Right lobe of liver (tissue), 6 donors: ENCODE measurements around the gene MARCOL. TPM values are rescaled to one million over a fixed set of nuclear protein-coding genes. Genes with fewer than 3 reads are reported as not detected.
"Not testable (repeated sequence)": the region's sequence is repeated elsewhere in the genome, so short reads cannot be mapped to it uniquely, and the experiment has no call there.

ENCODE experiments used
- ATAC-seq, 4 donors: fragments of 200-7000 bp; cut with Tn5 transposase; one replicate each; pipeline ENCODE4 v1.9.1; 2020; ENCODE audit warnings: mild to moderate bottlenecking in 4 of 4, moderate library complexity in 4 of 4
- DNase-seq, 3 donors: peaks; one replicate each; pipeline ENCODE4 v3.0.0-alpha.2; 2020
- H3K27ac ChIP-seq, 3 donors: fragments of 200-600 bp; one replicate each; pipeline ENCODE4 v1.8.0; 2022
- H3K27me3 ChIP-seq, 2 donors: fragments of 200-600 bp; one replicate each; pipeline ENCODE4 v1.8.0; 2022
- H3K36me3 ChIP-seq, 4 donors: fragments of 200-600 bp; sonication (generic) in 1 of 4; one replicate each; pipeline versions ENCODE4 v1.5.1 to v1.8.0; 2017 to 2022; ENCODE audit warnings: control low read depth in 1 of 4
- H3K4me1 ChIP-seq, 4 donors: fragments of 200-600 bp; sonication (generic) in 1 of 4; one replicate each; pipeline versions ENCODE4 v1.5.1 to v1.8.0; 2017 to 2022; ENCODE audit warnings: control low read depth in 1 of 4
- H3K4me3 ChIP-seq, 3 donors: fragments of 200-600 bp; one replicate each; pipeline ENCODE4 v1.8.0; 2022
- H3K9me3 ChIP-seq, 4 donors: fragments of 200-600 bp; sonication (generic) in 1 of 4; one replicate each; pipeline versions ENCODE4 v1.5.1 to v1.8.0; 2017 to 2022; ENCODE audit warnings: control low read depth in 1 of 4
- POLR2A ChIP-seq: fragments of 450-650 bp; IDR thresholded peaks from one replicate; pipeline ENCODE4 v1.6.1; 2017; ENCODE audit warnings: antibody characterized with exemption, mild to moderate bottlenecking
- WGBS: methylation state at CpG from one replicate; pipeline ENCODE4 v1.1.6; 2018; ENCODE audit warnings: low coverage, low lambda C conversion rate; ENCODE audit not compliant: insufficient coverage; ENCODE audit errors: missing lambda C conversion rate; 5-methylcytosine and 5-hydroxymethylcytosine counted together
- intact Hi-C, 2 donors: fragments of 100-400 bp; cut with DNase I; formaldehyde crosslinking; loops; one replicate each; pipeline versions ENCODE4 v1.11.2 to v1.14.1; 2022
- total RNA-seq, 6 experiments: library from RNA; depleted of rRNA in 2 of 6; stranded (reverse); fragments of >200 nt in 2 of 6; fragmentation: NEBNext Ultra II Directional in 3 of 6; extraction: Animal tissue kit (Norgen Biotek cat#: 25700) in 3 of 6; gene quantifications; one replicate each; pipeline versions ENCODE4 v1.1.0 to v1.2.4, GENCODE V29; 2016 to 2023
- TF ChIP-seq, protein P1 (sequence below), 4 donors: fragments of 200-600 bp in 3 of 4; fragments of 450-650 bp in 1 of 4; IDR thresholded peaks; one replicate each; pipeline versions ENCODE4 v1.5.1 to v1.8.0; 2016 to 2022; ENCODE audit warnings: antibody characterized with exemption in 4 of 4, mild to moderate bottlenecking in 2 of 4
- donor health status: DM: no; HTN: yes; CAD: no.
- donor health status: DM: no; HTN: no; CAD: no.
- donor health status: DM: no; HTN: no; CAD: no.
- donor health status: DM: no; HTN: yes; CAD: no.
- donor health status: DM: no; HTN: yes; CAD: no.

The MARCOL gene
- total RNA-seq, 6 experiments from 2014 or later = not detected

DNA sequence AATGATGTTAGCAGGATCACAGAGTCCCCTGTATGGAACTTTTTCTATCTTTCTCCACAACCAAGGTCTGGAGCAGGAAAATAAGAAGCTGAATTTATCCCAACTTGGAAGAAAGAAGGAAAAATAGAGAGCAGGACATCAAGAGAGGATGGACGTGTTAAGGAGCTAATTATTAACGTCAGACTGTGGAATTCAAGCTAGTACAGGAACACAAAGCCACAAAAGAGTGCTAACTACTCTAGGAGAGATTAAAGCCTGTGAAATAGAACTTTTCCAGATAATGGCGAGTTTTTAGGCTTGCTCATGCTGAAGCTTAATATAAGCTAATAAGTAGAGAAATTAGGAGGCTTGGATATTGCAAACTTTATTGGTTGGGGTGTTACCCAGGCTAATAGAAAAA lies 29.6 kb downstream of the MARCOL start:
- TF ChIP-seq POLR2A = no peak
- TF ChIP-seq, protein P1, sequence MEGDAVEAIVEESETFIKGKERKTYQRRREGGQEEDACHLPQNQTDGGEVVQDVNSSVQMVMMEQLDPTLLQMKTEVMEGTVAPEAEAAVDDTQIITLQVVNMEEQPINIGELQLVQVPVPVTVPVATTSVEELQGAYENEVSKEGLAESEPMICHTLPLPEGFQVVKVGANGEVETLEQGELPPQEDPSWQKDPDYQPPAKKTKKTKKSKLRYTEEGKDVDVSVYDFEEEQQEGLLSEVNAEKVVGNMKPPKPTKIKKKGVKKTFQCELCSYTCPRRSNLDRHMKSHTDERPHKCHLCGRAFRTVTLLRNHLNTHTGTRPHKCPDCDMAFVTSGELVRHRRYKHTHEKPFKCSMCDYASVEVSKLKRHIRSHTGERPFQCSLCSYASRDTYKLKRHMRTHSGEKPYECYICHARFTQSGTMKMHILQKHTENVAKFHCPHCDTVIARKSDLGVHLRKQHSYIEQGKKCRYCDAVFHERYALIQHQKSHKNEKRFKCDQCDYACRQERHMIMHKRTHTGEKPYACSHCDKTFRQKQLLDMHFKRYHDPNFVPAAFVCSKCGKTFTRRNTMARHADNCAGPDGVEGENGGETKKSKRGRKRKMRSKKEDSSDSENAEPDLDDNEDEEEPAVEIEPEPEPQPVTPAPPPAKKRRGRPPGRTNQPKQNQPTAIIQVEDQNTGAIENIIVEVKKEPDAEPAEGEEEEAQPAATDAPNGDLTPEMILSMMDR (IDR thresholded peaks at IDR 0.05) = no peak
- no peaks in the 10 kb centered on the region for H3K9me3 ChIP-seq
- no peak overlapping the region for H3K27ac ChIP-seq
- intact Hi-C loops = no loop called here
- DNase-seq = no peak
- H3K36me3 ChIP-seq = no peaks in the 10 kb centered on the region
- no peak overlapping the region for H3K4me3 ChIP-seq
- no peak for ATAC-seq
- no peaks in the 10 kb centered on the region for H3K27me3 ChIP-seq
- H3K4me1 ChIP-seq = no peaks in the 10 kb centered on the region
- WGBS = 48% methylated on average over 3 of the region's 3 CpGs

DNA sequence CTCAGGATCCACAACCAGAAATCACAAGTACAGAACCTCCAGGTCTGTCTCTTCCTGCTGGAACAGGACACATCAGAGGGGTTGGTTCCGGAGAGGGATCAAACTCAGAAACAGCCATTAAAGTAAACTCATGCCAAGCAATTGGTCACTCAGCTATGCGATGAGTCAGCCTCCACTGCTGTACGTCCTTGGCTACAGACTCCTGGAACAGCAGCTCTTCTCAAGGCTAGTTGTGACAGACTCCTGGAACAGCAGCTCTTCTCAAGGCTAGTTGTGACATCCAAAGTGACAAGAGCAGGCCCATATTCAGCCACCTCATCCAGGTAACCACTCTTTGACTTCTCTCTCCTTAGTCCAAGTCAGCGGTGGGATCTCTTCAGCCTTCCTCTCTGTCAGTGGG lies 30.2 kb downstream of the MARCOL start, which contains the start of gene SPINK13:
Gene SPINK13, plus strand, starts transcription at position 229 of the 400 bp plus-strand sequence. CDS start 1,279 bp downstream, outside the sequence.
- H3K9me3 ChIP-seq = no peaks in the 10 kb centered on the region
- H3K4me3 ChIP-seq = no peak within 1 kb of the TSS
- DNase-seq (no peak), ATAC-seq (no peak)
- intact Hi-C loops = no loop called here
- 83% methylated on average over 3 of the region's 4 CpGs for WGBS
- H3K27me3 ChIP-seq = no peaks in the 10 kb centered on the region
- H3K36me3 ChIP-seq = no peaks in the 10 kb centered on the region
- no peaks in the 10 kb centered on the region for H3K4me1 ChIP-seq
- TF ChIP-seq, protein P1 (IDR thresholded peaks at IDR 0.05) = no peak
- no peak for TF ChIP-seq POLR2A
- H3K27ac ChIP-seq = no peak within 1 kb of the TSS

DNA sequence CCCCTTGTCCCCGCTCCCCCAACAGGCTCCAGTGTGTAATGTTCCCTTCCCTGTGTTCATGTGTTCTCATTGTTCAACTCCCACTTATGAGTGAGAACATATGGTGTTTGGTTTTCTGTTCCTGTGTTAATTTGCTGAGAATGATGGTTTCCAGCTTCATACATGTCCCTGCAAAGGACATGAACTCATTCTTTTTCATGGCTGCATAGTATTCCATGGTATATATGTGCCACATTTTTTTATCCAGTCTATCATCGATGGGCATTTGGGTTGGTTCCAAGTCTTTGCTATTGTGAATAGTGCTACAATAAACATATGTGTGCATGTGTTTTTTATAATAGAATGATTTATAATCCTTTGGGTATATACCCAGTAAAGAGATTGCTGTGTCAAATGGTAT lies 36.8 kb downstream of the MARCOL start:
- H3K27me3 ChIP-seq, ATAC-seq, H3K9me3 ChIP-seq, H3K27ac ChIP-seq, H3K4me1 ChIP-seq, intact Hi-C loops, DNase-seq, H3K4me3 ChIP-seq, H3K36me3 ChIP-seq: not testable (repeated sequence)
- WGBS = 94% methylated on average over 2 of the region's 2 CpGs

DNA sequence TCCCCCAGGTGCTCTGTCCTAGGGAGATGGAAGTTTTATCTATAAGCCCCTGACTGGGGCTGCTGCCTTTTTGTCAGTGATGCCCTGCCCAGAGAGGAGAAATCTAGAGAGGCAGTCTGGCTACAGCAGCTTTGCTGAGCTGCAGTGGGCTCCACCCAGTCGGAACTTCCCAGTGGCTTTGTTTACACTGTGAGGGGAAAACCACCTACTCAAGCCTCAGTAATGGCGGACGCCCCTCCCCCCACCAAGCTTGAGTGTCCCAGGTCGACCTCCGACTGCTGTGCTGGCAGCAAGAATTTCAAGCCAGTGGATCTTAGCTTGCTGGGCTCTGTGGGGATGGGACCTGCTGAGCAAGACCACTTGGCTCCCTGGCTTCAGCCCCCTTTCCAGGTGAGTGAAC lies 42.6 kb downstream of the MARCOL start:
- intact Hi-C loops, H3K27me3 ChIP-seq, H3K4me3 ChIP-seq, H3K27ac ChIP-seq, DNase-seq, ATAC-seq, H3K4me1 ChIP-seq, H3K36me3 ChIP-seq, H3K9me3 ChIP-seq: not testable (repeated sequence)
- no CpG with 5 or more reads among the region's 5 CpGs for WGBS

DNA sequence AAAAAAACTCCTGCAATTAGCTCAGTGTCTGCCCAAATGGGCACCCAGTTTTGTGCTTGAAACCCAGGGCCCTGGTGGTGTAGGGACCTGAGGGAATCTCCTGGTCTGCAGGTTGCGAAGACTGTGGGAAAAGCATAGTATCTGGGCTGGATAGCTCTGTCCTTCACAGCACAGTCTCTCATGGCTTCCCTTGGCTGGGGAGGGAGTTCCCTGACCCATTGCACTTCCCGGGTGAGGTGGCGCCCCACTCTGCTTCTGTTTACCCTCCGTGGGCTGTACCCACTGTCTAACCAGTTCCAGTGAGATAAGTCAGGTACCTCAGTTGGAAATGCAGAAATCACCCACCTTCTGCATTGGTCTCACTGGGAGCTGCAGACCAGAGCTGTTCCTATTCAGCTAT lies 43.0 kb downstream of the MARCOL start:
- no CpG with 5 or more reads among the region's 4 CpGs for WGBS
- H3K4me1 ChIP-seq, DNase-seq, ATAC-seq, H3K27ac ChIP-seq, intact Hi-C loops, H3K27me3 ChIP-seq, H3K36me3 ChIP-seq, H3K4me3 ChIP-seq, H3K9me3 ChIP-seq: not testable (repeated sequence)

DNA sequence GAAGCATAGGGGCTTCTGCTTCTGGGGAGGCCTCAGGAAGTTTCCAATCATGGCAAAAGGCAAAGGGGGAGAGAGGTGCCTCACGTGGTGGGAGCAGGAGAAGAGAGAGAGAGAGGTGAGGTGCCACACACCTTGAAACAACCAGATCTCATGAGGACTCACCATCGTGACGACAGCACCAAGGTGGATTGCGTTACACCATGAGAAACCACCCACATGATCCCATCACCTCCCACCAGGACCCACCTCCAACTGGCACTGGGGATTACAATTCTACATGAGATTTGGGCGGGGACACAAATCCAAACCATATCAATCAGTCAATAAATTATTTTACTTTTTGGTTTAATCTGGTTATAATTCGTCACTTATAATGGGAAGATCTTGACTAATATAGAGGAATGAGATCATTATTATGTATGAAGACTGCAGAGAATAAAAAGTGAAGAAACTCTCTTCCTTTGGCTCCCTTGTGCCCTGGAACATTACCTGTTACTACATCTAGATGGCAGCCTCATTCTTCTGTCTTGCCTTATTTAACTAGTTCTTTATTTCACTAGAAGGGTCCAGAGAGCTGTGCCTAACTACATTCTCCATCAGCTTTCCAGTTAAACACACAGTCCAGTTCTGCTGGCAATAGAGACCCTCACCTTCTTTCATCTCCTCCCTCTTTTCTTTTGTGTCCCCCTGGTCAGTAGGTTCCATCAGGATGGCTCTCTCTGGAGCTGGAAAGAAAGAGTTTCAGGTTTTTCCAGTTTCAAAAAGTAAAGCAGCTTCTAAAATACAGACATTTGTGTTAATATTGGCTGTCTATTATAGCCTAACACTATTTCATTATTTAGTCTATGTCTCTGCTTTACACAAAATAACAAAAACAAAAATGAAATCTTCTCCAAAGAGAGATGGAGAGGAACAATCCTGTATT lies 52.2 kb downstream of the MARCOL start:
- DNase-seq (no peak), ATAC-seq (peak; percentile 39 to 60 (median 53))
- 63% methylated on average over 6 of the region's 6 CpGs for WGBS
- H3K4me1 ChIP-seq = no peaks in the 10 kb centered on the region
- no peak for TF ChIP-seq POLR2A
- TF ChIP-seq, protein P1 (IDR thresholded peaks at IDR 0.05) = peak; percentile 28 to 47 (median 44)
- H3K4me3 ChIP-seq = no peak overlapping the region
- no peaks in the 10 kb centered on the region for H3K27me3 ChIP-seq
- no peaks in the 10 kb centered on the region for H3K9me3 ChIP-seq
- intact Hi-C loops = no loop called here
- H3K27ac ChIP-seq = no peak overlapping the region
- no peaks in the 10 kb centered on the region for H3K36me3 ChIP-seq
